Adipose tissue (tissue), 3 donors: Measurements from ENCODE around the gene MAP3K6. TPM values are rescaled to one million over a fixed set of nuclear protein-coding genes. Genes with fewer than 3 reads are reported as not detected.
A peak's percentile ranks its signal among the peaks of the same experiment; 100 is the strongest.

ENCODE experiments used
- H3K27ac ChIP-seq: one replicate; pipeline ENCODE4 v1.5.1; 2013; ENCODE audit warnings: low read depth, low read length
- WGBS, 3 donors: extraction: QIAGEN DNeasy Blood & Tissue Kit; methylation state at CpG; one replicate each; pipeline ENCODE4 v1.1.7; 2013; 5-methylcytosine and 5-hydroxymethylcytosine counted together
- polyA plus RNA-seq, 3 donors: library from polyadenylated mRNA; stranded (reverse); fragments of 200-250 nt; gene quantifications; one replicate each; pipeline ENCODE4 v1.2.3, GENCODE V29; 2013
- donor health status: healthy with polysubstance abuse.
- donor health status: Bipolar disorder and iron deficiency.
- donor health status: healthy.

The MAP3K6 gene
- polyA plus RNA-seq, 3 donors: 16.5 to 93.0 (median 56.0) TPM

DNA sequence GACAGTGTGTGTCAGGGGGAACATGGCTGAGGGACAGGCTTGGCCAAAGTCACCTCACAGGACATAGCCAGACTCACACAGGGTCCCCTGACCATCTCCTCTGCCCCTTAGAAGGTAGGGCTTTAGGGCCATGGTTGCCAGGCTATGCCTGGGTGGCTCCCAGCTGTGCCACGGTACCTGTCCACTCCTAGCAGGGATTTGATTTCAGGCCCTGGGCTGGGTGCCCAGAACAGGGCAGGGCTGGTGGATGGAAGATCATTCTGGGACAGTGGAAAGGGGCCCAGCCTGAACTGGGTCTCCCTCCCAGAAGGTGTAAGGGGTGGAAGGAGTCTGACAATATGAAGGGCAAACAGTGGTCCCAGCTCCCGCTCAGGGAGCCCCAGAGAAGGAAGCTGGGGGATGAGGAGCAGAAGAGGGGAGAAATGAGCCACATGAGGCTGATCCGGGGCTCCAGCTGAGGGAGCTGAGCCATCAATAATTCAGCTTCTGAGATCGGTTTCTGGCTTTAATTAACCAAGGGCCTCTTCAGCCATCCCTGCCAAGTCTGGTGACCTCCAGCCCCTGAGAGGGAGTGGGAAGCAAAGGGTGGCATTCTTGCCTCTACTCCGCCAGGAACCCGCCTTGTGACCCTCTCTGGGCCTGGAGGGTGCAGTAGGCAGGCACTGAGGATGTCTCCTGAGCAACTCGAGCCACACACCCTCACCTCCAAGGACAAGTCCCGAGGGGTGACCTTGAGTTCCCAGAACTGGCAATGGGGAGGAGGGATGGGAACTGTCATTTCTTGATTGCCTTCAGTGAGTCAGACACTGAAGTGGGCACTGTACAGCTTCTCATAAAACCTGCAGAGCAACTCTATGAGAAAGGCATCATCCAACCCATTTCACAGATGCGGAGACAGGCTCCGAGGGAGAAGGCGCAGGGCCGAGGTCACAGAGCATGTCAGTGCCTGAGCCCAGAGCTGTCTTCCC is 14.3 kb upstream of the MAP3K6 start:
- 74 to 83% (median 82%) methylated on average over 12 of the region's 12 CpGs for WGBS, 3 donors
- H3K27ac ChIP-seq: no peak overlapping the region

DNA sequence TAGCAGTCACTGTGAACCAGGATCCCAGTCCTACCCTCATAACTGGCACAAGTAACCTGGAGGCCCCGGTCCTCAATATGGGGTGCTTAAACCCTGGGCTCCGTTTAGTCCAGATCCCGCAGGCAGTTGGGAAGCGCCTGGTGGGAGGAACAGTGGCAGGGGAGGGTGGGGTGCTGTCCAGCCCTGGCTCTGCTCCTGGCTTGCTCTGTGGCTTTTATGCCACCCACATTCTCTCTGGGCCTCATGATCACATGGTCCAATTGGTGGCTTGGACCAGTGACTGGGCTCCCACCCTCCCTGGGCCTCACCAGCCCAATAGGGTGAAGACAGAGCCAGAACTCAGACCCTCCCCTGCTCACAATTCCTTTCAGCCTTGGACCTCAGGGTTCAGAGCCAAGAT is 13.5 kb upstream of the MAP3K6 start:
- WGBS, 3 donors: 82 to 91% (median 85%) methylated on average over 4 of the region's 4 CpGs
- no peak overlapping the region for H3K27ac ChIP-seq

DNA sequence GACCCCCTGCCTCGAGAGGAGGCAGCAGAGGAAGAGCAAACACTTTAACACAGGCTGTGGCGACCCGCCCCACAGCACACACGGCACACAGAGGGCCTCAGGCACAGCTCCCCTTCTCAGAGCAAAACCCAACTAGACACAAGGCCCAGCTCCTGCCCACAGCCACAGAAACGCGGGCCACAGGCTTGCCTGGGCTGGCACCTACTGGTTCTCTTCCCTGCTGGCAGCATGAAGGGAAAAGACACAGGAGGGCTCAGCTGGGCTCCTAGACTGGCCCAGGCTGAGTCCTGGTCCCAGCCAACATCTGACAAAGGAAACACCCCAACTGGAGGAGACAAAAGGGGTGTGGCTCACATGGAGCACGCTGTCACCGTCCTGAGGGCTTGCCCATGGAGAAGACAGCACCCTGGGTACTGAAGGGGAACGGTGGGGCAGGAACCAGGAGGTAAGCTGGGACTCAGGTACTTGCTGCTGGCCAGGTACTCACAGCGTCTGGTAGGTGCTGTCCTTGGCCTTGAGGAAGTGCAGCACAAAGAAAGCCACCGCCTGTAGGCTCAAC is 12.9 kb upstream of the MAP3K6 start:
- 79 to 84% (median 82%) methylated on average over 11 of the region's 11 CpGs for WGBS, 3 donors
- no peak overlapping the region for H3K27ac ChIP-seq

DNA sequence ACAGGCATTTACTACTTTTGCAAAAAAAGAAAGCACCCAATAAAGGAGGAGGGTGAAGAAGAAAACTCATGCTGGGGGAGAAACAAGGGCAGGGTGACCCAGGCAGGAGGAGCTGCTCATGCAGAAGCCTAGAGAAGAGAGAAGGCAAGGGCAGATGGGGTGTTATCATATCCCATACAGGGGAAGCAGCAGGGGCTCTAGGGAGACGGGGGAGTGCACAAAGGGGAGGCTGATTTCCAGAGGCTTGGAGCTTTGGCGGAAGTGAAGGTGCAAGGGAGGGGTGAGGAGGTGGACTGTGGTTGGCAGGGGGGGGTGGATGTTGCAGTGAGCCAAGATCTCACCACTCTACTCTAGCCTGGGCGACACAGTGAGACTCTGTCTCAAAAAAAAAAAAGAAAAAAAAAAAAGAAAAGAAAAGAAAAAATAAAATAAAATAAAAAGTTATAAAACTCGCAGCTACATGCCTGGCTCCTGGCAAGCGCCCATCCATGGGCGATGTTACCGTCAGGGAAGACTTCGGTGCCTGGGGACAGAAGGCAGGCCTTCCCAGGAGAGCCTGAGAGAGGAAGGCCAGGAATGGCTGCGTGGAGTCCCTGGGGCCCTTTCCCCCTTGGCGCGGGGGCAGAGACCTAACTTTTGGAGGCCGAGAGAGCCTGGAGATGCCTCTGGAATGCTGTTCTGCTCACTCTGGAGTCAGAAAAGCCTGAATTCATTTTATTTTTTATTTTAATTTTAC is 11.2 kb upstream of the MAP3K6 start:
- 79 to 88% (median 83%) methylated on average over 10 to 12 of the region's 12 CpGs for WGBS, 3 donors

DNA sequence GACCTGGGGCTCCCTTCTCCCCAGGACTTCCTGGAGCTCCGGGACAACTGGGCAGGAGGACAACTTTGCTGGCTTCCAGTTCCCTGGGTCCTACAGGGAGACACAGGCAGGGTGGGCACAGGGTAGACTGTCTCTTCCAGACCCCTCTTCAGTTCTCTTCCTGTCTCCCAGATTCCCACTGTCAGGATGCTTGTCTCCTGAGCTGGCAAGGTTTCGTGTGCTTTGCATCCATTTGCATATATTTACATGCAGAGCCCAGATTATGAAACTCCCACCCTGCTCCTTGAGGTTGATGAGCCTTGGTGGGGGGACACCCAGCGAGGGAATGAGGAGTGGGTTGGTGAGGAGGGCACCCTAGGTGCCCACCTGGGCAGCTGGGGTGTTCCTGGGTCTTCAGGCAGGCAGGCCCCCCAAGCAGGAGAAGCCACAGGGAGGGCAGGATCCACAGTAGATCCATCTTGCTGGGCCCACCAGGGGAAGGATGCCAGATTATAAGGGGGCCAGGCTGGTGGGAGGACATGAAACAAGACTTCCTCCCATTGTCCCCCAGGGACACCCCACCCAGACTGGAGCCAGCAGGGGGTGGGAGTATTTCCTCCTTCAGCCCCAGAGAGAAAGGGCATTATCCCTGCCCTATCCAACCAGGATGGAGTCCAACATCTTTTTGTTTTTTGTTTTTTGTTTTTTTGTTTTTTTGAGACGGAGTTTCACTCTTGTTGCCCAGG is 7.8 kb upstream of the MAP3K6 start, which contains the start of gene FCN3:
Gene FCN3 (minus strand): TSS at position 463 of the 725 bp plus-strand sequence. CDS start 6 bp downstream, at position 457.
- 67 to 84% (median 76%) methylated on average over 4 of the region's 4 CpGs for WGBS, 3 donors
- no peak within 1 kb of the TSS for H3K27ac ChIP-seq

More for the DNA sequence above, 11.2 kb upstream of the MAP3K6 start:
- H3K27ac ChIP-seq: no peak overlapping the region

DNA sequence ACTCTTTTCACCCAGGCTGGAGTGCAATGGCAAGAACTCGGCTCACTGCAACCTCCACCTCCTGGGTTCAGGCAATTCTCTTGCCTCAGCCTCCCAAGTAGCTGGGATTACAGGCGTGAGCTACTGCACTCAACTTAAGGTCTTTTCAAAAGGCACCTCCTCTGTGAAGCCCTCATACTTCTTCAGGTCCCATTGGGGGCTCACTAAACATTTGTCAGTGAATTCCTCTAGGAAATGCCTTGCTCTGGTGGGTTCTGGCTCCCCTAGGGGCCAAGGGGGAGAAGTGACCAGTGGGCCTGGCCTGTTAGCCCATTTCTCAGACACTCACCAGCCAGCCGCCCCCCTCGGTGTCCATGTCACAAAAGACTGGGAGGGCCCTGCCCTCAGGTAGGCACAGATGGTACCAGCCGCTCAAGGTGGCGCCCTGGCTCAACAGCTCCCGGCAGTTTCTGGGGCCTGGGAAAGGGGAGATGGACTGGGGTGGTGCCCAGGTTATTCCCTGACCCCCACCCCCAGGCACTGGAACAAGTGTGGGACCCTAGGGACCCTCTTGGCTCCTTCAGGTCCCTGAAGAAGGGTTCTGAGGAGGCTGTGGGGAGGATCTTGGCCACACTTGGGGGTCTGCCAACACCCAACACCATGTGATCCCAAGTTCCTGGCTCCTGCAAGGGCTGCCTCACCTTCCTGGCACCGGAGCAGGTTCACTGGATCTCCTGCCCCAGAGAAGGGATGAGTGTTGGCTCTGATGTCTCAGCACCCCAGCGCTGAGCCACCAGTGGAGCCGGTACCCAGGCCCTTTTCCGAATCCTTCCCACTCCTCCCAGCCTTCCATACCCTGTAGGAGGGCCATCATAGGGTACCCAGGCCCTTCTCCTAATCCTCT is 6.3 kb upstream of the MAP3K6 start:
- H3K27ac ChIP-seq: no peak overlapping the region
- WGBS, 3 donors: 86 to 91% (median 90%) methylated on average over 11 of the region's 11 CpGs

DNA sequence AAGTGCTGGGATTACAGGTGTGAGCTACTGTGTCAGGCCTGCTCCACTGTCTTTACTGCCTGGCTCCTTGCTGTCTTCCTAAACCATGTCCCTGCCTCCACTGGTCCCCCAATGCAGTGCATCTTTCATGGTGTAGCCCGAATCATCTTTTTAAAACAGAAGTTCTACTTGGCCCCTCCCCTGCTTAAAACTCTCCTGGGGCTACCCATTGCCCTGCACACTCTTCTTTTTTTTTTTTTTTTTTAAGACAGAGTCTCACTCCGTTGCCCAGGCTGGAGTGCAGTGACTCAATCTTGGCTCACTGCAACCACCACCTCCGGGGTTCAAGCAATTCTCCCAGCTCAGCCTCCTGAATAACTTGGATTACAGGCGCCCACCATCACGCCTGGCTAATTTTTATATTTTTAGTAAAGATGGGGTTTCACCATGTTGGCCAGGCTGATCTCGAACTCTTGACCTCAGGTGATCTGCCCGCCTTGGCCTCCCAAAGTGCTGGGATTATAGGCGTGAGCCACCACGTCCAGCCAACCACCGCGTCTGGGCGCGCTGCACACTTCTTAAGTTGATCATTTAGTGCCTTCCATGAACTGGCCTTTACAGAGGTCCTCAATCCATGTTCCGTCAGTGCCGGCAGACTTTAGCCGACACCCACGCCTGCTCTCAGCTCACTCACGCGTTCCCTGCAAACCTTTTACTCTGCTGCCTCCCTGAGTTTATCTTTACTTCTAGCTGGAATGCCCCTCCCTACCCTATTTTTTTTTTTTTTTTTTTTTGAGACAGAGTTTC is 5.5 kb upstream of the MAP3K6 start:
- H3K27ac ChIP-seq: no peak overlapping the region
- 85 to 89% (median 86%) methylated on average over 19 of the region's 19 CpGs for WGBS, 3 donors

DNA sequence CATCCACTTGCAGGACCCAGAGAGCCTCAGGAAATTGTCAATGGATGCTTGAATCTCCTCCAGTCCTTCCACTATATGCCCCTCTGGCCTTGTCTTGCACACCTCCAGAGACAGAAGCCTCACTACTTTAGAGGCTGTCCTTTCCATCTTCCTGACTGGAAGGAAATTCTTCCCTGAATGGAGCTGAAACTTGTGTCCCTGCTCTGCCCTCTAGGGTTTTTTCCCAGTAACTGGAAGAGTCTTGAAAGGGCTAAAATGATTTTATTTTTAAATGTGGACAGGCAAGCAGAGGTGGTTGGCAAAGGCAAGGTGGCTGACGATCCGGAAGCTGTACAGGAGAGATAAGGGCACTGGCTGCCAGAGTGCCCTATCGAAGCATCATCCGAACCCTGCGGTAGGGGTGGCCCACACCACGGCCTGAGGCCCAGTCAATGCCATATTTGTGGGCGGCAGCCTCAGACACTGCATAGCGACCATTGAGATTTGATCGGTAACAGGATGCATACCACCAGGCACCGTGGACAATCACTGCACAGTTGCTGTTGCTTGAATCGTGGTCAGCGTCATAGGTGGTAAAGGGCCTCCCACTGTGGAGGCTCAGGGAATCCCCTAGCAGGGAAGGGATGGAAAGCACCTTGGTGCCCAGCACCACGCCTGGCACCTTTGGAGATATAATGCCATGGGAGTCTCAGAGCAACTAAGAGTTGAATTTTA is 2.3 kb upstream of the MAP3K6 start:
- no peak overlapping the region for H3K27ac ChIP-seq
- WGBS, 3 donors: 44 to 66% (median 60%) methylated on average over 13 of the region's 13 CpGs

DNA sequence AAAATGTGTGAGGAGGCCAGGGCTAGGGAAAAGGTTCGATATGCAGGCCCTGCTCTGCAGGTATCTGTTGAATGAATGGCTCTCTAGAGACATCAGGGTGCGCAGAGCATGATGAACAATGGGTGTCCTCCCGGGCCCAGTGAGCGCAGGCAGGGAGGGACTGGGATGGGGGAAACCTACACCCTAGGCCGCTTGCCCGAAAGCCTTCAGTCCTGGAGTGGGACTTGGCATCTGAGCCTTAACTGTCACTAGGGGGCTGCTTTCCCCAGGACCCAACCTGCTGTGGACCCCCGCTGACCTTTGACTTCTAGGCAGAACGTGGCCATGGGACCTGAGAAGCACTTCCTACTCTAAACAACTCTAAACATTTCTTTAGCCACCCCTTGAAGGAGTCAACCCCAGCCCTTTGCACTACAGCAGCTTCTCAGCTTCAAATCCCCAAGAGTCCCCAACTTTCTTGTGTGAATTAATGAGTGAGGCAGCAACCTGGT is 444 bp upstream of the MAP3K6 start:
- WGBS, 3 donors: 40 to 49% (median 47%) methylated on average over 8 of the region's 8 CpGs
- H3K27ac ChIP-seq: peak overlapping the region; percentile 71

DNA sequence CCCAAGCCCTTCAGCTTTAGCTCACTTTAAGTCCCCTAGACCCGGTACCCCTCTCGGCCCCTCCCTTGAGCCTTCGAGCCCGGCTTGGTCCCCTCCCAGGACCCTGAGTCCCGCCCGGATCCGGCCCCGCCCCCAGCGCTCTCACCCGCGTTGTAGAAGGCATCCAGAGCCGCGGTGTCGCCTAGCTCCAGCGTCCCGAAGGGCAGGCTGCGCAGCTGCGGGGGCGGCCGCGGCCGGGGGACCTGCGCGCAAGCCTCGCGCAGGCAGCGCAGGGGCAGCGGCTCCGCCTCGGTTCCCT is 699 bp downstream of the MAP3K6 start:
- 0 to 1% (median 0%) methylated on average over 21 to 30 of the region's 30 CpGs for WGBS, 3 donors
- peak overlapping the region; percentile 71 for H3K27ac ChIP-seq

DNA sequence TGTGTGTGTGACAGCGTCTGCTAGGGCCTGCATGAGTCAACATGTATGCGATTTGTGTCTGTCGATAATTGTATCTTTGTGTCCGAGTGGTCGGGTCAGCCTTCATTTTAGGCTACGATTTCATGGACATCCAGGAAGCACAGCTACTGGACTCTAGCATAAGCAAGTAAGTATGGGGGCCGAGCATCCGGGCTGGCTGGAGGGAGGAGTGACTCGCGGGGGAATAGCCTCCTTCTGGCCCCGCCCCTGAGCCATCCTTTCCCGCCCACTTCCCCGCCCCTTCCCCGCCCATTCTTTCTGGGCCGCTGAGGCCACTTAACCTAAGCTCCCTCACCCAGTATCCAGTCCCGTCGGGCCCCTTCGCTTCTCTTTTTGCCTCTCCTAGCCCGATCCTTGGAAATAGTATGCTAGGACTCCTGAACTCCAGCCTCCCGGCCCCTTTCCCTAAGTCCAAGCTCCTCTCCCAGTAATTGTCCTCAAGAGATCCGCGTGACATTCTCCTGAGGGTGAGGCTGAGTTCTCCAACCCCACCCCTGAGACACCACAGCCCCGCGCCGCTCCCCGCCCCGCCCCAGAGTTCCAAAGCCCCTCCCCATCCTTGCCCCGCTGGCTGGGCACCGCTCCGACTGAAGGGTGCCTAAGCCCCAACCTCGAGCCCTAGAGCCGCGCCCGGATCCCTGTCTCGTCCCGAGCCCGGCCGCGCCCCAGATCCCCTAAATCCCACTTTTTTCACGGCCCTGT is 1.2 kb downstream of the MAP3K6 start:
- H3K27ac ChIP-seq: peak overlapping the region; percentile 71
- 2 to 4% (median 3%) methylated on average over 38 to 40 of the region's 40 CpGs for WGBS, 3 donors

DNA sequence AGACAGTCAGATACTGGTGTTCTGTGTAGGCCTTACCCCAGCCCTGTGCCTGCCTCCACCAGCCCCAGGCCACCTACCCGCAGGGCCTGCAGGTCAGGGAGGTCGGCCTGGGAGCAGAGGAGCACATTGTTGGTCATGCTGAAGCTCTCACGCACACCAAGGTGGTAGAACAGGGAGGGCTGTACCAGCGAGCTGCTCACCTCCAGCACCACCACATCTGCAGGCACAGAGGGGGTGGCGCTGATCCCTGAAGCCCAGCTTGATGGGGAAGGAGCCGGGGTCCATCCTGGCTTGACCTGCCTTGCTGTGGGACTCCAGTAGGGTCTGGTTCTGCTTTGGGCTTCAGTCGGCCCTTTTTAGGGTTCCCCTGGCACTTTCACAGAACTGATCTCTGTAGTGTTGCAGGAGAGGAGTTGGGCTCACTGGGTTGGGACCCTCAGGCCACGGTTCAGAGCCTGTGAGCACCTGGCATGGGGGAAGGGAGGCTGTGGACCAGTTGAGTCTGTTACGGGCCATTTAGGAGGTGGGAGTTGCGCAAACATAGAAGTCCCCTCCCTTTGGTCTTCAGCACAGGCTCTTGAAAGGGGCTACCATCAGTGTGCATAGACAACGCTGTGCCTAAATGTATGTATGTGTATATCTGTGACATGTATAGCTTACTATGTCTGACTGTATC is 1.9 kb downstream of the MAP3K6 start:
- H3K27ac ChIP-seq: no peak overlapping the region
- WGBS, 3 donors: 69 to 79% (median 74%) methylated on average over 11 of the region's 11 CpGs

DNA sequence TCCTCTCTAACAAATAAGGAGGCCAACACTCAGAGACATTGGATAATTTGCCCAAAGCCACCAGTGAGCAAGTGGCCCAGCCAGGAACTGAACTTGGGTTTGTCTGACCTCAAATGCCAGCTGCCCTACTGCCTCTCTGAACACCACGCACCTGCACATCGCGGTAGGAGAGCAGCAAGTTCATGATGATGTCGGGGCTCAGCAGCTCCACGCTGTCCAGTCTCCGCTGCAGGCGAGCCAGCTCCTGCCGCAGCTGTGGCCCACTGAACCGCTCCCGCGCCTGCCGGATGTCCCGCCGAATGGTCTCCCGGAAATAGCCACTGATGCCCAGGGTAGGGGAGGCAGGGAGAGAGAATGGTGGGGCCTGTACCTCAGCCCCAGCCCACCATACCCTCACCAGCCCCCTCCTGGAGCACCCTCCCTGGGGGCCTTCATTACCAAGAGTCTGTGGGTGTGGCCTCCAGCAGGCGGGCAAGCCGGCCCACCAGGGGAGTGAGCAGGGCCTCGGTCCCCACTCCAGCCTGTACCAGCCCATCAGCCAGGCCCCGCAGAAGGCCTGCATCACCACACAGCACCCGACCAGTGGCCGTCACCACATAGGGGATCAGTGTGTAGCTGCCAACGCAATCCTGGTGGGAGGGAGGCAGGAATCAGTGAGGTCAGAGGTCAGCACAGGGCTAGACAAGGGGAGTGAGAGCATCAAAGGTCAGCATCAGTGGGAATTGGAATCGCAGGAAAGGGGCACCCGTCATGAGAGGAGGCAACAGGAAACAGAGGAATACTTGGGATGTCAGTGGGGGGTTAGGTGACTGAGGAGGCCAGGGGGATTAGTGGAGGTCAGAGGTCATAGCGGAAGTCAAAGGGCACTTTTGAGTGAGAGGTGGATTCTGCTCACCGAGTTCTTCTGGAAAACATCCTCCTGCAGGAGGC is 2.7 kb downstream of the MAP3K6 start:
- WGBS, 3 donors: 88 to 91% (median 90%) methylated on average over 25 to 26 of the region's 26 CpGs
- H3K27ac ChIP-seq: no peak overlapping the region

DNA sequence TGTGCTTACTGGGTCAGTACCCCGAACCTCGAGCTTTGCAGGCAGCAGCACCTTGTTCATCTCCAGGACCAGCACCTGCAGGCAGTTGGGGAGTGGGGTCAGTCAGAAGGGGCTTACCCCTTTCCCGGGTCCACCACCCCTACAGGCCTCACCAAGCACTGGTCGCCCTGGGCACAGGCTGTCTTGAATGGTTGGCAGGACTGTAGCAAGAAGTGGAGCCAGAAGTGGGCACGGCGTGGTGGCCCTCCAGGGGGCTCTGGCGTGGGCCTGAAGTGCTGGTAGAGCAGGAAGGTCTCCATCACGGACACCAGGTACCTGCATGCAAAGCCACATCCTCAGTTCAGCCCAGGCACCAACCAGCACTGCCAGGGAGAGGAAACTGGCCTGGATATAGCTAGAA is 5.2 kb downstream of the MAP3K6 start:
- H3K27ac ChIP-seq: no peak overlapping the region
- 92 to 98% (median 92%) methylated on average over 8 of the region's 8 CpGs for WGBS, 3 donors
